GM20000 (cell line): ENCODE results near the gene SYNC.

Source experiments
- DNase-seq: peaks from one replicate; pipeline ENCODE4 v3.0.0; 2012; ENCODE audit warnings: low spot score
- CTCF ChIP-seq: IDR thresholded peaks from 2 replicates; pipeline ENCODE4 v1.5.1; 2012; ENCODE audit warnings: mild to moderate bottlenecking, control low read depth; ENCODE audit errors: extremely low read depth, missing control alignments

SYNC gene

GRCh38 chr1:32702599-32703478 lies at the start of gene SYNC:
Gene SYNC, minus strand, starts transcription at chr1:32702770. Its CDS starts 110 bp downstream, at chr1:32702660.
- DNase-seq = peak; percentile 70
- no peak for TF ChIP-seq CTCF

GRCh38 chr1:32749771-32750170 lies 47.2 kb upstream of the SYNC start:
- no peak for DNase-seq
- no peak for TF ChIP-seq CTCF

GRCh38 chr1:32749332-32749731 lies 46.8 kb upstream of the SYNC start:
- TF ChIP-seq CTCF = no peak
- no peak for DNase-seq

GRCh38 chr1:32748926-32749325 lies 46.4 kb upstream of the SYNC start:
- DNase-seq = no peak
- no peak for TF ChIP-seq CTCF

- TF ChIP-seq CTCF = no peak
- DNase-seq = no peak
Observed at GRCh38 chr1:32748348-32748747, 45.8 kb upstream of the SYNC start.

- DNase-seq = no peak
- no peak for TF ChIP-seq CTCF
Observed at GRCh38 chr1:32746130-32746529, 43.6 kb upstream of the SYNC start.

- no peak for DNase-seq
- no peak for TF ChIP-seq CTCF
Observed at GRCh38 chr1:32744071-32744425, 41.5 kb upstream of the SYNC start.
